HG03039 (cell line): ENCODE results near the gene GRB10.

Source experiments
- ATAC-seq: cut with Tn5 transposase; IDR thresholded peaks from one replicate; pipeline ENCODE4 v1.9.1; 2021; ENCODE audit warnings: mild to moderate bottlenecking, moderate library complexity; ENCODE audit not compliant: unreplicated experiment

The GRB10 gene

GRCh38 chr7:50721661-50722259 is 60.9 kb downstream of the GRB10 start:
- no peak for ATAC-seq

- no peak for ATAC-seq
Observed at GRCh38 chr7:50721160-50721559, 61.5 kb downstream of the GRB10 start.

GRCh38 chr7:50720295-50720694 is 62.4 kb downstream of the GRB10 start:
- no peak for ATAC-seq

- no peak for ATAC-seq
Observed at GRCh38 chr7:50718876-50719275, 63.8 kb downstream of the GRB10 start.

- ATAC-seq: no peak
Observed at GRCh38 chr7:50718311-50718710, 64.4 kb downstream of the GRB10 start.

- no peak for ATAC-seq
Observed at GRCh38 chr7:50717181-50717580, 65.5 kb downstream of the GRB10 start.

- ATAC-seq: no peak
Observed at GRCh38 chr7:50714857-50715256, 67.8 kb downstream of the GRB10 start.

- ATAC-seq: no peak
Observed at GRCh38 chr7:50713123-50713965, 69.4 kb downstream of the GRB10 start.

GRCh38 chr7:50712252-50713122 is 70.2 kb downstream of the GRB10 start:
- no peak for ATAC-seq

GRCh38 chr7:50711271-50712175 is 71.2 kb downstream of the GRB10 start:
- ATAC-seq: no peak

- no peak for ATAC-seq
Observed at GRCh38 chr7:50710441-50711154, 72.1 kb downstream of the GRB10 start.

- no peak for ATAC-seq
Observed at GRCh38 chr7:50709151-50709550, 73.5 kb downstream of the GRB10 start.

- ATAC-seq: no peak
Observed at GRCh38 chr7:50707236-50708006, 75.3 kb downstream of the GRB10 start.

- ATAC-seq: no peak
Observed at GRCh38 chr7:50706469-50706937, 76.2 kb downstream of the GRB10 start.

GRCh38 chr7:50704844-50705243 is 77.9 kb downstream of the GRB10 start:
- ATAC-seq: no peak

GRCh38 chr7:50703654-50704053 is 79.0 kb downstream of the GRB10 start:
- no peak for ATAC-seq

- ATAC-seq: no peak
Observed at GRCh38 chr7:50699143-50699542, 83.6 kb downstream of the GRB10 start.

- no peak for ATAC-seq
Observed at GRCh38 chr7:50697748-50698147, 84.9 kb downstream of the GRB10 start.
